Immature natural killer cell (primary cell): ENCODE measurements around the gene WFIKKN2. TPM values are rescaled to one million over a fixed set of nuclear protein-coding genes. Genes with fewer than 3 reads are reported as not detected.

Experiments
- DNase-seq, 3 donors: peaks; one replicate each; pipeline ENCODE4 v3.0.0; 2022; ENCODE audit warnings: mixed read lengths in 1 of 3
- H3K27ac Mint-ChIP-seq, 6 donors: one replicate each; pipeline ENCODE4 v1.8.0; 2020; ENCODE audit warnings: mixed read lengths in 6 of 6, mild to moderate bottlenecking in 5 of 6, inconsistent platforms in 4 of 6, moderate library complexity in 3 of 6
- H3K27me3 Mint-ChIP-seq, 3 donors: one replicate each; pipeline ENCODE4 v1.8.0; 2020 to 2021; ENCODE audit warnings: low read depth in 3 of 3, mild to moderate bottlenecking in 3 of 3, mixed read lengths in 3 of 3, moderate library complexity in 3 of 3, inconsistent platforms in 1 of 3
- H3K36me3 Mint-ChIP-seq, 3 donors: one replicate each; pipeline ENCODE4 v1.8.0; 2020; ENCODE audit warnings: mixed read lengths in 3 of 3, inconsistent platforms in 2 of 3, mild to moderate bottlenecking in 2 of 3
- H3K4me1 Mint-ChIP-seq, 2 donors: one replicate each; pipeline ENCODE4 v1.8.0; 2020; ENCODE audit warnings: inconsistent platforms in 2 of 2, mild to moderate bottlenecking in 2 of 2, mixed read lengths in 2 of 2, moderate library complexity in 1 of 2
- H3K4me3 Mint-ChIP-seq, 5 donors: one replicate each; pipeline ENCODE4 v1.8.0; 2020; ENCODE audit warnings: mild to moderate bottlenecking in 5 of 5, mixed read lengths in 5 of 5, inconsistent platforms in 3 of 5, moderate library complexity in 3 of 5
- H3K9me3 Mint-ChIP-seq, 6 donors: one replicate each; pipeline ENCODE4 v1.8.0; 2020; ENCODE audit warnings: mild to moderate bottlenecking in 6 of 6, mixed read lengths in 6 of 6, inconsistent platforms in 4 of 6, moderate library complexity in 3 of 6
- polyA plus RNA-seq, 3 donors: library from polyadenylated mRNA; unstranded; fragments of 300-500 nt; fragmentation: Illumina TruSeq; gene quantifications; one replicate each; pipeline ENCODE4 v1.2.3, GENCODE V29; 2021

Gene WFIKKN2
- polyA plus RNA-seq, 3 donors from 2014 or later, result not detected

DNA sequence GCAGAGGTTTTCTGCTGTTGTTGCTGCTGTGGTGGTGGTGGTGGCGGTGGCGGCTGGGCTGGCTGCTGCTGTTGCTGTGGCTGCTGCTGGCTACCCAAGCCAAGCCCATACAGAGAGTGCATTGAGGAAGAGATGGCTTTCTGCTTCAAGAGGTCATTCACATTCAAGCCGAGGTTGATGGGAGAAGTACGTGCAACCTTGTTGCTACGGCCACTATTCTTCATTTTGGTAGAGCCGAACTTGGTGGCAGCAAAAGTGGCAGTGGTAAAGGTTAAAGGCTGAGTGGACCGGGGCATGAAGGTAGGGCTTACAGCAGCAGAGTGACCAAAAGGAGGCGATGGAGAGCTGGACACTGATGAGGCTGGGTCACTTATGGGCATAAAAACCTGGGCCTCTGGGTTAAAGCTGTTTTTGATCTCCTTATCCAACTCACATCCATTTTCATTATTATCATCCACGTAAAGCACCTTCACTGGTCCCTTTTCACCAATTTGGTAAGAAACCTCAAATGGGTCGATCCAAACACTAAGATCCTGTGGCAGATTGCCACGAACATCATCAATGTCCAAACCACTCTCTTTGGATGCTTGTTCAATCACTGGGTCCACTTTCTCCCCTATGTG, 27.9 kb downstream of the WFIKKN2 start:
- Mint-ChIP-seq H3K4me3 (peak overlapping the region in 3 of 5 donors; percentile 36 to 100 (median 54)), H3K9me3 (no peaks in the 10 kb centered on the region), H3K4me1 (peaks cover 33 to 42% of the 10 kb centered on the region in 2 donors), H3K27me3 (peaks cover 19 to 22% (median 19%) of the 10 kb centered on the region in 3 donors), H3K36me3 (peaks cover 0 to 18% (median 16%) of the 10 kb centered on the region in 3 donors), H3K27ac (peak overlapping the region in 2 of 6 donors; percentile 98 to 99)
- peak; percentile 19 to 43 (median 32) for DNase-seq

DNA sequence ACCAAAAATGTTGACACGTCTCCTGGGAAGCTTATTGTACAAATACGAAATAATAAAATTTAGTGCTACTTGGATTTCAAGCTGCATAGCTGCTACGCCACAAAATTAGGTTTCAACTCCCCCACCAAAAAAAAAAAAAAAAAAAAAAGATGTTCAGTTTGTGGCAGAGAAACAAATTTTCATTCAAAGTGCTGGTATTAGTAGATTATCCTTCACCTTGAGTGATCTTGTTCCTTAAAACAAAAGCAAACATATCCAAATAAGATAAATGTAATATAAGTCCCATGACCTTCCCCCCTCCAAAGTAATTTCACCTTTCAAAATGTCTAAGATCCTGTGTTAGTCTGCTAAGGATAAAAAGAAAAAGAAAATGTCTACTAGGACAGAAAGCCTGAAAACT, 28.5 kb downstream of the WFIKKN2 start:
- no peak for DNase-seq
- Mint-ChIP-seq H3K27ac (peak overlapping the region in 3 of 6 donors; percentile 95 to 99 (median 98)), H3K9me3 (no peaks in the 10 kb centered on the region)

GRCh38 chr17:50864747-50865059, 29.3 kb downstream of the WFIKKN2 start:
- peaks cover 19 to 23% (median 20%) of the 10 kb centered on the region in 3 donors for H3K27me3 Mint-ChIP-seq
- peak overlapping the region; percentile 94 to 99 (median 96) for H3K27ac Mint-ChIP-seq
- no peaks in the 10 kb centered on the region for H3K9me3 Mint-ChIP-seq
- H3K4me3 Mint-ChIP-seq, result peak overlapping the region; percentile 98 to 100 (median 99)
- peaks cover 39 to 44% of the 10 kb centered on the region in 2 donors for H3K4me1 Mint-ChIP-seq
- no peak for DNase-seq
- H3K36me3 Mint-ChIP-seq, result peaks cover 0 to 18% (median 16%) of the 10 kb centered on the region in 3 donors

More for the DNA sequence above, 28.5 kb downstream of the WFIKKN2 start:
- Mint-ChIP-seq H3K4me3 (peak overlapping the region in 2 of 5 donors; percentile 98 to 100), H3K36me3 (peaks cover 0 to 18% (median 16%) of the 10 kb centered on the region in 3 donors), H3K27me3 (peaks cover 19 to 22% (median 20%) of the 10 kb centered on the region in 3 donors), H3K4me1 (peaks cover 38 to 44% of the 10 kb centered on the region in 2 donors)

GRCh38 chr17:50865060-50865867, 29.9 kb downstream of the WFIKKN2 start:
- peaks cover 19 to 26% (median 20%) of the 10 kb centered on the region in 3 donors for H3K27me3 Mint-ChIP-seq
- peaks cover 42 to 44% of the 10 kb centered on the region in 2 donors for H3K4me1 Mint-ChIP-seq
- DNase-seq, result peak; percentile 31 to 58 (median 36)
- H3K4me3 Mint-ChIP-seq, result peak overlapping the region; percentile 98 to 100 (median 99)
- no peaks in the 10 kb centered on the region for H3K9me3 Mint-ChIP-seq
- H3K27ac Mint-ChIP-seq, result peak overlapping the region; percentile 94 to 99 (median 96)
- peaks cover 0 to 18% (median 16%) of the 10 kb centered on the region in 3 donors for H3K36me3 Mint-ChIP-seq

- Mint-ChIP-seq H3K36me3 (peaks cover 0 to 16% (median 16%) of the 10 kb centered on the region in 3 donors), H3K27me3 (peaks cover 19 to 26% (median 20%) of the 10 kb centered on the region in 3 donors), H3K27ac (peak overlapping the region in 5 of 6 donors; percentile 29 to 95 (median 59)), H3K4me3 (peak overlapping the region; percentile 90 to 97 (median 94)), H3K9me3 (no peaks in the 10 kb centered on the region), H3K4me1 (peaks cover 42 to 44% of the 10 kb centered on the region in 2 donors)
- peak in 1 of 3 donors; percentile 15 for DNase-seq
These were observed 30.5 kb downstream of the WFIKKN2 start for GRCh38 chr17:50865868-50866260.

DNA sequence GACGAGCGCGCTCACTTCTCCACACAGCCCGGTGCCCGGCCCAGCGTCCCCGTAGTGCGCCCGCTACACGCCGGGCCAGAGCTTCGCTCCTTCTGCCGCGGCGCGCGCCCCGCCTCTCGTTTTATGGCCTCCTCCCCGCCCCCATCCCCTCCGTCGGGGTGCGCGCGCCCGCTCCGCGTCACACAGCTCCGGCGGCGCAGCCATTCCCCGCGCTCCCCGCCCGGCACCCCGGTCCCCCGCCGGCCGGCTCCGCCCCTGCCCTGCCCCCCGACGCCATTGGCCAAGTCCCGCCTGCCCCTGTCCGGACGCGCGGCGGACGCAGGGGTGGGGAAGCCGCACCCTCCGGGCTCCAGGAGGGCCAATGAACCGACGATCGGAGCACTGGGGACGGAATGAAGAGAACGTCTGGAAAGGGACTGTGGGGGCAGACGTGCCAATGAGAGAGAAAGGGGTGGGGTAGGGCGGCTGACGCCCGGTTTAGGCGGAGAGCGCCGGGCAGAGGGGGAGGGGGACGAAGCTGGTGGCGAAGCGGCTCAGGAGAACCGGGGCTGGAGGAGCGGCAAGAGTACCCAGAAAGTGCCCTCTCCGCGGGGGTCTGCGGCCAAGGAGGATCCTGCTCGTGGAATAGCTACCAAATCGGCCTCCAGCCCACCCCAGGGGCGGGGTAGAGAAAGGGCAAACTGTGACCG, 31.0 kb downstream of the WFIKKN2 start, which contains the start of gene TOB1:
TOB1 (minus strand) TSS at position 94 of the 689 bp plus-strand sequence. CDS start 2,337 bp downstream, outside the sequence.
- no peaks in the 10 kb centered on the region for H3K9me3 Mint-ChIP-seq
- H3K36me3 Mint-ChIP-seq, result peaks cover 0 to 14% (median 13%) of the 10 kb centered on the region in 3 donors
- H3K4me1 Mint-ChIP-seq, result peaks cover 46 to 49% of the 10 kb centered on the region in 2 donors
- DNase-seq, result peak; percentile 91 to 96 (median 93)
- peaks cover 19 to 29% (median 22%) of the 10 kb centered on the region in 3 donors for H3K27me3 Mint-ChIP-seq
- peak within 1 kb of the TSS; percentile 98 to 100 (median 99) for H3K4me3 Mint-ChIP-seq
- peak within 1 kb of the TSS; percentile 95 to 99 (median 98) for H3K27ac Mint-ChIP-seq

GRCh38 chr17:50866950-50867362, 31.6 kb downstream of the WFIKKN2 start:
- Mint-ChIP-seq H3K9me3 (no peaks in the 10 kb centered on the region), H3K27me3 (peaks cover 19 to 32% (median 24%) of the 10 kb centered on the region in 3 donors), H3K4me1 (peaks cover 51 to 54% of the 10 kb centered on the region in 2 donors), H3K4me3 (peak overlapping the region; percentile 90 to 97 (median 94)), H3K36me3 (peaks cover 0 to 11% (median 7%) of the 10 kb centered on the region in 3 donors), H3K27ac (peak overlapping the region; percentile 95 to 99 (median 98))
- DNase-seq, result peak; percentile 65 to 77 (median 70)

- peak; percentile 70 to 75 (median 74) for DNase-seq
- Mint-ChIP-seq H3K4me1 (peaks cover 56 to 59% of the 10 kb centered on the region in 2 donors), H3K9me3 (no peaks in the 10 kb centered on the region), H3K36me3 (peaks cover 0 to 10% (median 6%) of the 10 kb centered on the region in 3 donors), H3K4me3 (peak overlapping the region; percentile 90 to 97 (median 94)), H3K27me3 (peaks cover 19 to 32% (median 25%) of the 10 kb centered on the region in 3 donors), H3K27ac (peak overlapping the region; percentile 95 to 99 (median 98))
These were observed 32.2 kb downstream of the WFIKKN2 start for GRCh38 chr17:50867363-50868139.

DNA sequence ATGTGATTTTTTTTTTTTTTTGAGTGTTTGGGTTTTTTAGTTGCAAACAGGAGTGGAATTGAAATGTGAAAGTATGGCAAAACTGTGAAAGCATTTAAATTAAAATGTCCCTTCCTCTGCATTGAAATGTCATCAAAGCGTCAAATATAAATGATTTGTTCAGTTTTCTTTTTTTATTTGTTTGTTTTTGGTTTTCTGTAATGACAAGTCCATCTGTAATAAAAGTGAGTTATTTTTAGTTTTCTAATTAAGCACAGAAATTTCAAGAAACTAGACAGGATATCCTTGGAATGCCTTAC, 32.7 kb downstream of the WFIKKN2 start:
- H3K9me3 Mint-ChIP-seq, result no peaks in the 10 kb centered on the region
- peaks cover 0 to 6% (median 3%) of the 10 kb centered on the region in 3 donors for H3K36me3 Mint-ChIP-seq
- H3K27me3 Mint-ChIP-seq, result peaks cover 24 to 33% (median 27%) of the 10 kb centered on the region in 3 donors
- H3K4me1 Mint-ChIP-seq, result peaks cover 61% of the 10 kb centered on the region in 2 donors
- H3K27ac Mint-ChIP-seq, result peak overlapping the region; percentile 95 to 99 (median 98)
- H3K4me3 Mint-ChIP-seq, result peak overlapping the region; percentile 90 to 97 (median 94)
- DNase-seq, result no peak

DNA sequence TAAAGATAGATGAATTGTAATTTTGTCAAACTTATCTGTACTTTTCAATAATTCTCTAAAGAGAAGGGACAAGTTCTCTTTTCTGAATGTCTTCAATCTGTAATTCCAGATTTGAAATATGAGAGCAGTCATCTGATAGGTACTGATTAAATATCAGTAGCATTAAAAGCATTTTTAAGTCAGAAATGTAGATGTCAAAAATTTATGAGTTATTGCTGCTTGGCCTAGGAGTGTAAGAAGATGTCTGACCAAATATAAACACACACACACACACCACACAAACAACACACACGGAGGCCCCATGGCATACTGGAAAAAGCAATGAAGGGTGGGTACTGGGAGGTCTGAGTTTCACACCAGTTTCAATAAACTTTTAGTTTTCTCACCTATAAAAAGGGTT, 33.2 kb downstream of the WFIKKN2 start:
- Mint-ChIP-seq H3K9me3 (no peaks in the 10 kb centered on the region), H3K27ac (peak overlapping the region in 5 of 6 donors; percentile 95 to 99 (median 98)), H3K4me1 (peaks cover 59 to 61% of the 10 kb centered on the region in 2 donors), H3K36me3 (peaks cover 0 to 4% (median 0%) of the 10 kb centered on the region in 3 donors), H3K27me3 (peaks cover 27 to 33% (median 29%) of the 10 kb centered on the region in 3 donors), H3K4me3 (peak overlapping the region in 4 of 5 donors; percentile 90 to 97 (median 96))
- DNase-seq, result no peak

DNA sequence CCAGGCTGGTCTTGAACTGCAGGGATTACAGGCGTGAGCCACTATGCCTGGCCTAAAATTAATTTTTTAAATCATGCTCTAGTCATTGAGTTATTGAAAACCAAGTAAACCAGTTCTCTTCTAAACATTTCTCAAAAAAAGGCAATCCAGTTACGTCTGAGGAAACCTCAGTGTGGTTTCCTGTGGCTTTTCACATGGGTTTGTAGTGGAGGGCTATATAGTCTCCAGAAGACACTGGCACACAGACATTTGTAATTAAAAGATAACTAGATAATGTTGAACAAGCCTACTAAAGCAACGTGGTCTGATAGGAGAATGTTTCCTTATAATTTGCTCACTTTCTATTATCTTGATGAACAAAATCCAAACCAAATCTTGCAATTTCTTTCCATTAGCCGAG, 36.0 kb downstream of the WFIKKN2 start:
- peak overlapping the region; percentile 66 to 86 (median 78) for H3K4me3 Mint-ChIP-seq
- H3K36me3 Mint-ChIP-seq, result no peaks in the 10 kb centered on the region
- H3K9me3 Mint-ChIP-seq, result no peaks in the 10 kb centered on the region
- peaks cover 45 to 46% of the 10 kb centered on the region in 2 donors for H3K4me1 Mint-ChIP-seq
- peaks cover 21 to 30% (median 29%) of the 10 kb centered on the region in 3 donors for H3K27me3 Mint-ChIP-seq
- DNase-seq, result peak; percentile 70 to 81 (median 75)
- peak overlapping the region; percentile 48 to 88 (median 58) for H3K27ac Mint-ChIP-seq

- Mint-ChIP-seq H3K27ac (peak overlapping the region in 2 of 6 donors; percentile 58 to 61), H3K9me3 (no peaks in the 10 kb centered on the region), H3K36me3 (no peaks in the 10 kb centered on the region), H3K4me1 (peaks cover 45 to 46% of the 10 kb centered on the region in 2 donors), H3K27me3 (peaks cover 18 to 27% (median 24%) of the 10 kb centered on the region in 3 donors), H3K4me3 (peak overlapping the region; percentile 66 to 86 (median 78))
- no peak for DNase-seq
These were observed 36.5 kb downstream of the WFIKKN2 start for GRCh38 chr17:50871898-50872297.
